Thyroid gland (tissue), 4 donors: Measurements from ENCODE around the gene CHD6. TPM values are rescaled to one million over a fixed set of nuclear protein-coding genes. Genes with fewer than 3 reads are reported as not detected.

Experiments used
- DNase-seq, 2 donors: peaks; one replicate each; pipeline ENCODE4 v3.0.0-alpha.2; 2019
- H3K27ac ChIP-seq, 3 donors: fragments of 200-600 bp; sonication (generic); 1 replicate in 2 of 3; 2 replicates in 1 of 3; pipeline ENCODE4 v1.5.1; 2016 to 2019; ENCODE audit warnings: mild to moderate bottlenecking in 1 of 3, moderate library complexity in 1 of 3
- H3K27me3 ChIP-seq: fragments of 200-600 bp; sonication (generic); one replicate; pipeline ENCODE4 v1.5.1; 2019
- H3K36me3 ChIP-seq, 2 donors: fragments of 200-600 bp; sonication (generic); one replicate each; pipeline ENCODE4 v1.5.1; 2016 to 2019
- H3K4me1 ChIP-seq, 2 donors: fragments of 200-600 bp; sonication (generic); one replicate each; pipeline ENCODE4 v1.5.1; 2017 to 2019
- H3K4me3 ChIP-seq, 3 donors: fragments of 200-600 bp; sonication (generic); replicated peaks in 1 of 3; 1 replicate in 2 of 3; 2 replicates in 1 of 3; pipeline ENCODE4 v1.5.1; 2016; ENCODE audit warnings: mild to moderate bottlenecking in 1 of 3
- H3K9me3 ChIP-seq: fragments of 200-600 bp; sonication (generic); one replicate; pipeline ENCODE4 v1.5.1; 2017
- CTCF ChIP-seq, 6 experiments: fragments of 200-600 bp in 3 of 6; fragments of 450-650 bp in 3 of 6; sonication (generic) in 3 of 6; IDR thresholded peaks; one replicate each; pipeline ENCODE4 v1.5.1; 2016 to 2019; ENCODE audit warnings: antibody characterized with exemption in 6 of 6, mild to moderate bottlenecking in 2 of 6, inconsistent platforms in 1 of 6, moderate library complexity in 1 of 6
- POLR2A ChIP-seq, 2 donors: fragments of 450-650 bp; IDR thresholded peaks; one replicate each; pipeline ENCODE4 v1.6.1; 2017; ENCODE audit warnings: antibody characterized with exemption in 2 of 2, mild to moderate bottlenecking in 2 of 2, moderate library complexity in 1 of 2
- WGBS, 2 donors: methylation state at CpG; one replicate each; pipeline ENCODE4 v1.1.5; 2017; 5-methylcytosine and 5-hydroxymethylcytosine counted together
- intact Hi-C: fragments of 100-400 bp; cut with DNase I; formaldehyde crosslinking; loops from one replicate; pipeline ENCODE4 v1.15.1; 2023
- total RNA-seq, 4 donors: library from RNA; depleted of rRNA; stranded (reverse); fragments of >200 nt; gene quantifications; one replicate each; pipeline ENCODE4 v1.2.3, GENCODE V29; 2016

Gene CHD6
- total RNA-seq, 4 donors from 2014 or later: 58.0 to 104 (median 81.6) TPM

GRCh38 chr20:41392871-41393704, 225.1 kb downstream of the CHD6 start:
- H3K27ac ChIP-seq: no peak overlapping the region
- H3K4me3 ChIP-seq: no peak overlapping the region
- H3K36me3 ChIP-seq: no peaks in the 10 kb centered on the region
- H3K9me3 ChIP-seq: no peaks in the 10 kb centered on the region
- DNase-seq: peak; percentile 24
- TF ChIP-seq POLR2A (IDR thresholded peaks at IDR 0.05) (no peak), CTCF (IDR thresholded peaks at IDR 0.05) (no peak)
- 72 to 73% methylated on average over 11 to 12 of the region's 12 CpGs for WGBS, 2 donors
- intact Hi-C loops: no loop called here
- no peaks in the 10 kb centered on the region for H3K27me3 ChIP-seq
- no peaks in the 10 kb centered on the region for H3K4me1 ChIP-seq

- no peak for TF ChIP-seq POLR2A (IDR thresholded peaks at IDR 0.05)
- no peak for TF ChIP-seq CTCF (IDR thresholded peaks at IDR 0.05)
- no peaks in the 10 kb centered on the region for H3K4me1 ChIP-seq
Observed at GRCh38 chr20:41392295-41392694, 225.9 kb downstream of the CHD6 start.

GRCh38 chr20:41391587-41392001, 226.6 kb downstream of the CHD6 start:
- TF ChIP-seq POLR2A (IDR thresholded peaks at IDR 0.05) (no peak), CTCF (IDR thresholded peaks at IDR 0.05) (no peak)
- Histone ChIP-seq H3K9me3 (no peaks in the 10 kb centered on the region), H3K27me3 (no peaks in the 10 kb centered on the region), H3K27ac (no peak overlapping the region), H3K4me1 (peaks cover 0 to 7% of the 10 kb centered on the region in 2 donors), H3K36me3 (no peaks in the 10 kb centered on the region), H3K4me3 (no peak overlapping the region)
- intact Hi-C loops: no loop called here
- WGBS, 2 donors: 21 to 54% methylated on average over 9 to 10 of the region's 10 CpGs
- peak; percentile 31 to 61 for DNase-seq

More at GRCh38 chr20:41392295-41392694, 225.9 kb downstream of the CHD6 start:
- intact Hi-C loops: no loop called here
- no peak for DNase-seq
- Histone ChIP-seq H3K27ac (no peak overlapping the region), H3K9me3 (no peaks in the 10 kb centered on the region), H3K36me3 (no peaks in the 10 kb centered on the region), H3K27me3 (no peaks in the 10 kb centered on the region), H3K4me3 (no peak overlapping the region)
- 93% methylated on average over 1 of the region's 1 CpG for WGBS, 2 donors

- Histone ChIP-seq H3K36me3 (no peaks in the 10 kb centered on the region), H3K4me3 (no peak overlapping the region), H3K27me3 (no peaks in the 10 kb centered on the region), H3K9me3 (no peaks in the 10 kb centered on the region), H3K27ac (no peak overlapping the region), H3K4me1 (peaks cover 0 to 8% of the 10 kb centered on the region in 2 donors)
- intact Hi-C loops: no loop called here
- no peak for TF ChIP-seq CTCF (IDR thresholded peaks at IDR 0.05)
- TF ChIP-seq POLR2A (IDR thresholded peaks at IDR 0.05): no peak
- no peak for DNase-seq
- 96 to 98% methylated on average over 3 of the region's 3 CpGs for WGBS, 2 donors
Observed at GRCh38 chr20:41390889-41391288, 227.3 kb downstream of the CHD6 start.

- Histone ChIP-seq H3K9me3 (no peaks in the 10 kb centered on the region), H3K27ac (no peak overlapping the region), H3K4me3 (no peak overlapping the region), H3K27me3 (no peaks in the 10 kb centered on the region), H3K36me3 (no peaks in the 10 kb centered on the region), H3K4me1 (peaks cover 0 to 8% of the 10 kb centered on the region in 2 donors)
- 40 to 43% methylated on average over 9 of the region's 9 CpGs for WGBS, 2 donors
- no peak for DNase-seq
- TF ChIP-seq CTCF (IDR thresholded peaks at IDR 0.05) (no peak), POLR2A (IDR thresholded peaks at IDR 0.05) (no peak)
- intact Hi-C loops: no loop called here
Observed at GRCh38 chr20:41387444-41387851, 230.7 kb downstream of the CHD6 start.
